Sigmoid colon (tissue), 7 donors: ENCODE measurements around the gene LST1. TPM values are rescaled to one million over a fixed set of nuclear protein-coding genes. Genes with fewer than 3 reads are reported as not detected.
"Not testable (repeated sequence)": the region's sequence is repeated elsewhere in the genome, so short reads cannot be mapped to it uniquely, and the experiment has no call there.

Experiments used
- DNase-seq: peaks from one replicate; pipeline ENCODE4 v3.0.0-alpha.2; 2019
- H3K27ac ChIP-seq, 4 donors: fragments of 200-600 bp; sonication (generic); one replicate each; pipeline ENCODE4 v1.5.1; 2016 to 2019; ENCODE audit warnings: mild to moderate bottlenecking in 1 of 4
- H3K27me3 ChIP-seq, 3 donors: fragments of 200-600 bp; sonication (generic); one replicate each; pipeline ENCODE4 v1.5.1; 2019; ENCODE audit warnings: mild to moderate bottlenecking in 1 of 3
- H3K36me3 ChIP-seq, 4 donors: fragments of 200-600 bp; sonication (generic); one replicate each; pipeline ENCODE4 v1.5.1; 2016 to 2019
- H3K4me1 ChIP-seq, 4 donors: fragments of 200-600 bp; sonication (generic); one replicate each; pipeline ENCODE4 v1.5.1; 2017 to 2019
- H3K4me3 ChIP-seq, 4 donors: fragments of 200-600 bp; sonication (generic); one replicate each; pipeline ENCODE4 v1.5.1; 2017 to 2019; ENCODE audit warnings: mild to moderate bottlenecking in 2 of 4, moderate library complexity in 1 of 4
- H3K9me3 ChIP-seq, 4 donors: fragments of 200-600 bp in 3 of 4; sonication (generic) in 3 of 4; one replicate each; pipeline versions ENCODE4 v1.5.1 to v1.6.1; 2013 to 2019
- CTCF ChIP-seq, 4 experiments: fragments of 450-650 bp in 3 of 4; fragments of 200-600 bp in 1 of 4; IDR thresholded peaks; one replicate each; pipeline ENCODE4 v1.5.1; 2016 to 2019; ENCODE audit warnings: antibody characterized with exemption in 4 of 4, mild to moderate bottlenecking in 3 of 4, moderate library complexity in 2 of 4
- EP300 ChIP-seq, 4 donors: sonication (generic); formaldehyde crosslinking; IDR thresholded peaks; one replicate each; pipeline ENCODE4 v1.6.1; 2017; ENCODE audit warnings: antibody characterized with exemption in 4 of 4
- POLR2A ChIP-seq, 2 donors: fragments of 450-650 bp; IDR thresholded peaks; one replicate each; pipeline ENCODE4 v1.6.1; 2016; ENCODE audit warnings: antibody characterized with exemption in 2 of 2, mild to moderate bottlenecking in 2 of 2, moderate library complexity in 2 of 2
- POLR2AphosphoS5 ChIP-seq, 4 donors: sonication (generic); formaldehyde crosslinking; IDR thresholded peaks; one replicate each; pipeline ENCODE4 v1.6.1; 2017; ENCODE audit warnings: antibody characterized with exemption in 4 of 4
- WGBS, 2 donors: extraction: QIAGEN DNeasy Blood & Tissue Kit; methylation state at CpG; one replicate each; pipeline ENCODE4 v1.1.7; 2013; 5-methylcytosine and 5-hydroxymethylcytosine counted together
- intact Hi-C: fragments of 100-400 bp; cut with DNase I; formaldehyde crosslinking; loops from one replicate; pipeline ENCODE4 v1.15.1; 2023
- polyA plus RNA-seq, 3 donors: library from polyadenylated mRNA; stranded (reverse); fragments of 200-250 nt; gene quantifications; one replicate each; pipeline ENCODE4 v1.2.3, GENCODE V29; 2013
- total RNA-seq, 4 donors: library from RNA; depleted of rRNA; stranded (reverse); fragments of >200 nt; gene quantifications; one replicate each; pipeline ENCODE4 v1.1.0, GENCODE V29; 2016
- donor health status: healthy with polysubstance abuse.
- donor health status: Bipolar disorder and iron deficiency.
- donor health status: healthy.

Gene LST1
- total and polyA plus RNA-seq, 7 donors: 1.7 to 34.2 (median 17.0) TPM

DNA sequence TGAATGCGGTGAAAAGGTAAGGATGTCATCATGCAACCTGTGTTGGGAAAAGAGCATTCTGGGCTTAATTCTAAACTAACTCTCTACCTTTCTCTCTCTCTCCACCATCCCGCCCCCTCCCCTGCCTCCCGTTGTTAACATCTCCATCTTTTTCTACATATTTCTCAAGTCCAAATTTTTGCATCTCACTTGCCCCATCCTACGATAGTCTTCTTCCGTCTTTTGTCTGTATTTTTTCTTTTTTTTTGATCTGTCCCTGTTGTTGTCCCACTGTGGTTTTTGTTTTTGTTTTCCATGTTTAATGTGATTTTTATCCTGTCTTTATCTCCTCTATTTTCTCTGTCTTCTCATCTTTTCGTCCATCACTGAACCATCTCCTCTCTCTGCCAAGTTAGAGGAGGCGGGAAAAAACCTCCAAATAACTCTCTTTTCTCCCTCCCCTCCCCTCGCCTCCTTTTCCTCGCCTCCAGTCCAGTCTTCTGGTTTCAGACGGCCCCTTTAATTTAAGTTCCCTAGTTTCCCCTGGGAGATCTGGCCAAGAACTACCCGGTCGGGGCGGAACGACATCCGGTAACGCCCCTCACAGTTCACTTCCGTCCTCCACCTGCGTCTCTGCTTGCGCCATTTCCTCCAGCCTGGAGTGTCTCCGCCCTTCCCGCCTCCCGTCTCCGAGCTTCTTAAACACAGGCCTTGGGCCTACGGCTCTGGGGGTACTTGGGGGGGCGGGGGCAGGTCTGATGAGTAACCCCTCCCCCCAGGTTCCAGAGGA lies 38.9 kb upstream of the LST1 start, which contains the start of gene NFKBIL1:
Gene NFKBIL1, plus strand, starts transcription at position 651 of the 769 bp plus-strand sequence. Its CDS starts 87 bp downstream, at position 738.
- 0% methylated on average over 25 of the region's 25 CpGs for WGBS, 2 donors
- intact Hi-C loops: loop anchor here (1.0 to 10.0 kb wide), 7 partner anchors 34 to 408 kb away; partner anchors contain the start of genes ABHD16A, BAG6, LY6G6F and MICA
- peaks cover 0 to 36% (median 3%) of the 10 kb centered on the region in 4 donors for H3K36me3 ChIP-seq
- H3K9me3 ChIP-seq: no peaks in the 10 kb centered on the region
- peak within 1 kb of the TSS; percentile 40 to 51 (median 46) for H3K4me3 ChIP-seq
- peak; percentile 99 for DNase-seq
- peaks cover 0 to 30% (median 23%) of the 10 kb centered on the region in 4 donors for H3K4me1 ChIP-seq
- no peaks in the 10 kb centered on the region for H3K27me3 ChIP-seq
- peak in 1 of 4 experiments; percentile 32 for TF ChIP-seq CTCF (IDR thresholded peaks at IDR 0.05)
- peak in 1 of 4 donors; percentile 83 for TF ChIP-seq EP300 (IDR thresholded peaks at IDR 0.05)
- peak; percentile 73 to 88 (median 78) for TF ChIP-seq POLR2AphosphoS5 (IDR thresholded peaks at IDR 0.05)
- TF ChIP-seq POLR2A (IDR thresholded peaks at IDR 0.05): peak in 1 of 2 donors; percentile 44
- peak within 1 kb of the TSS; percentile 85 to 88 (median 86) for H3K27ac ChIP-seq

- Histone ChIP-seq H3K4me3 (peak overlapping the region; percentile 40 to 51 (median 46)), H3K4me1 (peaks cover 0 to 25% (median 17%) of the 10 kb centered on the region in 4 donors), H3K36me3 (peaks cover 0 to 38% (median 3%) of the 10 kb centered on the region in 4 donors), H3K9me3 (no peaks in the 10 kb centered on the region), H3K27me3 (no peaks in the 10 kb centered on the region), H3K27ac (peak overlapping the region; percentile 85 to 88 (median 86))
- TF ChIP-seq CTCF (IDR thresholded peaks at IDR 0.05) (no peak), EP300 (IDR thresholded peaks at IDR 0.05) (no peak), POLR2A (IDR thresholded peaks at IDR 0.05) (peak in 1 of 2 donors; percentile 8), POLR2AphosphoS5 (IDR thresholded peaks at IDR 0.05) (no peak)
- intact Hi-C loops: loop anchor here (2.0 to 10.0 kb wide), 6 partner anchors 33 to 407 kb away; partner anchors contain the start of genes ABHD16A, BAG6, LY6G6F and MICA
- DNase-seq: no peak
- 81% methylated on average over 24 of the region's 24 CpGs for WGBS, 2 donors
These were observed 38.1 kb upstream of the LST1 start for GRCh38 chr6:31547727-31548543.

GRCh38 chr6:31548544-31548873 lies 37.6 kb upstream of the LST1 start:
- H3K9me3 ChIP-seq: no peaks in the 10 kb centered on the region
- H3K4me1 ChIP-seq: peaks cover 0 to 22% (median 13%) of the 10 kb centered on the region in 4 donors
- TF ChIP-seq POLR2AphosphoS5 (IDR thresholded peaks at IDR 0.05): no peak
- no peak for TF ChIP-seq CTCF (IDR thresholded peaks at IDR 0.05)
- no peak for TF ChIP-seq POLR2A (IDR thresholded peaks at IDR 0.05)
- no peak for TF ChIP-seq EP300 (IDR thresholded peaks at IDR 0.05)
- no peaks in the 10 kb centered on the region for H3K27me3 ChIP-seq
- H3K4me3 ChIP-seq: no peak overlapping the region
- DNase-seq: no peak
- WGBS, 2 donors: 95 to 99% methylated on average over 2 of the region's 2 CpGs
- H3K36me3 ChIP-seq: peaks cover 0 to 41% (median 4%) of the 10 kb centered on the region in 4 donors
- intact Hi-C loops: loop anchor here (5.0 to 10.0 kb wide), 4 partner anchors 146 to 406 kb away; partner anchors contain the start of genes ABHD16A, LY6G6F, MICA and NELFE
- H3K27ac ChIP-seq: peak overlapping the region; percentile 85 to 88 (median 86)

DNA sequence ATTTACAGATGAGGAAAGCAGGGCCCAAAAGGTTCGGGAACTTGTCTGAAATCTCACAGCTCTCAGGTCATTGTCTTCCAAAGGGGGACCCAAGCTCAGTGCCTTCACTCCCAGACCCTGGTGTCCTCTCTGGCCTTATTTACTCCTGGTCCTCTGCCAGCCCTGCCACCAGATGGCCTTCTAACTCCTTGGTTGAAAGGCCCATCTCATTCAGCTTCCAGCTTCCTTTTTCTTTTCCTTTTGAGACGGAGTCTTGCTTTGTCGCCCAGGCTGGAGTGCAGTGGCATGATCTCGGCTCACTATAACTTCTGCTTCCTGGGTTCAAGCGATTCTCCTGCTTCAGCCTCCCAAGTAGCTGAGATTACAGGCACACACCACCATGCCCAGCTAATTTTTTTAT lies 34.7 kb upstream of the LST1 start:
- peaks cover 0 to 17% (median 13%) of the 10 kb centered on the region in 4 donors for H3K4me1 ChIP-seq
- WGBS, 2 donors: 33 to 57% methylated on average over 5 of the region's 5 CpGs
- H3K9me3 ChIP-seq, H3K4me3 ChIP-seq, H3K27ac ChIP-seq, intact Hi-C loops, DNase-seq, H3K27me3 ChIP-seq: not testable (repeated sequence)
- H3K36me3 ChIP-seq: peaks cover 0 to 63% (median 6%) of the 10 kb centered on the region in 4 donors
